OCI-LY3 (cell line): ENCODE results near the gene DCC.

ENCODE experiments used
- H2AFZ ChIP-seq: fragments of 200-600, 300-600 bp; shearing (Covaris generic); 2 replicates; pipeline ENCODE4 v1.6.0; 2014; ENCODE audit warnings: antibody characterized with exemption, low read depth, low read length
- H3K27ac ChIP-seq: fragments of 200-600, 300-600 bp; sonication (generic); 2 replicates; pipeline ENCODE4 v1.5.1; 2014; ENCODE audit warnings: mild to moderate bottlenecking, low read length, moderate library complexity, mixed read lengths
- H3K27me3 ChIP-seq: fragments of 200-600, 300-600 bp; sonication (generic); 2 replicates; pipeline ENCODE4 v1.6.1; 2014; ENCODE audit warnings: low read depth, low read length, mixed read lengths
- H3K36me3 ChIP-seq: fragments of 200-600, 300-600 bp; sonication (generic); replicated peaks from 2 replicates; pipeline ENCODE3; 2014; ENCODE audit warnings: low read depth, low read length, mixed read lengths
- H3K4me1 ChIP-seq: fragments of 300-600, 200-600 bp; sonication (generic); 2 replicates; pipeline ENCODE4 v1.6.1; 2014; ENCODE audit warnings: low read length, mixed read lengths
- H3K4me2 ChIP-seq: fragments of 200-600, 300-600 bp; sonication (generic); 2 replicates; pipeline ENCODE4 v1.6.1; 2014; ENCODE audit warnings: low read length, mixed read lengths
- H3K4me3 ChIP-seq: fragments of 300-600, 200-600 bp; sonication (generic); 2 replicates; pipeline ENCODE4 v1.5.1; 2014; ENCODE audit warnings: antibody characterized with exemption, mild to moderate bottlenecking, low read length, moderate library complexity
- H3K79me2 ChIP-seq: fragments of 300-600, 200-600 bp; shearing (Covaris generic); 2 replicates; pipeline ENCODE4 v1.6.1; 2014; ENCODE audit warnings: mild to moderate bottlenecking, low read length, mixed read lengths
- H3K9ac ChIP-seq: fragments of 300-600, 200-600 bp; shearing (Covaris generic); 2 replicates; pipeline ENCODE4 v1.6.0; 2014; ENCODE audit warnings: mild to moderate bottlenecking, low read length, moderate library complexity
- H3K9me3 ChIP-seq: fragments of 200-600, 300-600 bp; shearing (Covaris generic); 2 replicates; pipeline ENCODE4 v1.6.1; 2014; ENCODE audit warnings: low read length, mixed read lengths; ENCODE audit not compliant: insufficient read depth
- H4K20me1 ChIP-seq: fragments of 200-600, 300-600 bp; sonication (generic); 2 replicates; pipeline ENCODE4 v1.6.1; 2016; ENCODE audit warnings: low read length, mixed read lengths; ENCODE audit not compliant: insufficient read depth
- CTCF ChIP-seq: fragments of 200-600, 300-600 bp; sonication (generic); IDR thresholded peaks from 2 replicates; pipeline ENCODE4 v1.5.1; 2014; ENCODE audit warnings: antibody characterized with exemption, low read length, low read depth
- EZH2phosphoT487 ChIP-seq: fragments of 200-600 bp; shearing (Covaris generic); IDR thresholded peaks from 2 replicates; pipeline ENCODE4 v1.6.1; 2018; ENCODE audit warnings: antibody characterized with exemption, mixed run types, low read depth

Gene DCC

DNA sequence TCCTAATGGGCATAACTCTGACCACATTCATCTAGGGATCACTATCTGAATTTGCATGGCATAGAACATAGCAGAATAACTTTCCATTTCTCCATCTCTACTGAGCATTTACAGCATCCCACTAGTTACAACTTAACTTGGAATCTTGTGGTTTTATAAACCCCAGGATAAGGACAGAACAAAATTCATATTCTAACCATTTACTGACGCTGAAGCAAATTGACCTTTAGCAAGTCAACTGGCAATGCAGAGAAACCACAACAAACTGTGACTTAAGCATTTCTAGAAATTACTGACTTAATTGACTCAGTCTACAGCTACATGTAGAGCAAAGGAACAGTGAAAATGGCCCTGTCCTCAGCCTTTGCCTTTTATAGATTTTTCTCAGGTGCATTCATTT lies 61.2 kb downstream of the DCC start:
- H3K9ac ChIP-seq: no peak overlapping the region
- no peak overlapping the region for H3K4me2 ChIP-seq
- no peaks in the 10 kb centered on the region for H3K9me3 ChIP-seq
- H3K4me3 ChIP-seq: no peak overlapping the region
- TF ChIP-seq CTCF (no peak), EZH2phosphoT487 (no peak)
- no peaks in the 10 kb centered on the region for H3K27me3 ChIP-seq
- H3K27ac ChIP-seq: no peak overlapping the region
- H3K36me3 ChIP-seq: no peaks in the 10 kb centered on the region
- H3K79me2 ChIP-seq: no peaks in the 10 kb centered on the region
- H2AFZ ChIP-seq: no peak overlapping the region
- H3K4me1 ChIP-seq: peaks cover 7% of the 10 kb centered on the region
- no peaks in the 10 kb centered on the region for H4K20me1 ChIP-seq

DNA sequence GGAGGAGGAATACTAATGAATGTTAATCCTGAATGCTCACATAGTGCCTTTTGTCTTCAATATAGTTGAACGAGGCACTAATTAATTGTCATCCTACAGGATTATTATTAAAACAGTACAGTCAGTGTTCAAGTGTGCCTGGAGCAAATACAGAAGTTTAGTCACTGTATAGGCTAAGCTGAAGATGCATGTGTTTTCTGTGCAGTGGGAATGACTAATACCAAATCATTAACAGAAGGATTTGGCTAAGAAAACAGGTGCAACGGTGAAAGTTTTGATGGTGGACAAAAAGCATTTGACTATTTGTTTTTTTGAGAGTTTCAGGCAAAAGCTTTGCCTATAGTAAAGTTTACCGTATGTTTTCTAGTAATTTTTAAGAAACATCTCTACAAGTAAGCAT lies 62.8 kb downstream of the DCC start:
- Histone ChIP-seq H3K4me3 (no peak overlapping the region), H3K9me3 (no peaks in the 10 kb centered on the region), H3K4me1 (0 out of 2 replicates have a peak, but pooled peaks cover 5% of the 10 kb centered on the region), H4K20me1 (no peaks in the 10 kb centered on the region), H3K9ac (no peak overlapping the region), H3K27ac (no peak overlapping the region), H3K4me2 (no peak overlapping the region), H3K36me3 (no peaks in the 10 kb centered on the region), H3K27me3 (no peaks in the 10 kb centered on the region), H3K79me2 (no peaks in the 10 kb centered on the region), H2AFZ (no peak overlapping the region)
- TF ChIP-seq CTCF (no peak), EZH2phosphoT487 (no peak)

DNA sequence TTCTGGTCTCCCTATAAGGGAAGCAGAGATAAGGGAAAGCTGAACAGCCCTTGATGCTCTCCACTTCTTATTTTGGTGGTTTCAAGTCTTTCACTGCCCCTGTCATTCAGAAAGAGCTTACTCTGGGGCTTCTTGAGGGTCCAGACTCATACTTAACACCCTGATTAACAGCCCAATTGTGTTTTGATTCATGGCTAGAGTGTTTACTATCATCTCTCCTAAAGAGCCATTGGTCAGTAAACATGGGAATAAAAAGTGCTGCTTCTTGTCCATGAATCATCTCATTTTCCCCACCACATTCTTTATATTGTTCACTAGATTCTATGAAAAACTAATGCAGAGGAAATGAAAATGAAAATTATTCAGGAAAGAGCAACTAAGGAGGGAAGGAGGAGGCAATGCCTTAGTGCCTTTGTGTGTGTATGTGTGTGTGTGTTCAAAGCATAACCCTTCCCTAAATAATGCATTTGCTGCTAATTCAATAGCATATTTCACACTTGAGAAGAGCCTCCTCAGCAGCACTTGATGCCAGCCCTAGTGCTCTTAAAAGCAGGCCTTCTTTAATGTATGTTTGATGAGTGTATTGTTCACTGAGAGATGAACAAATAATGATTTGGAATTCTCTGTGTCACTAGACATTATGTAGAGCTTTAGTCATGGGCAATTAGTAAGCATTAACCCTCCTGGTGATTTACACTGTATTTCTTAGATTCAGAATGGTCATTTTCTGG lies 63.5 kb downstream of the DCC start:
- Histone ChIP-seq H3K9ac (no peak overlapping the region), H3K9me3 (no peaks in the 10 kb centered on the region), H4K20me1 (no peaks in the 10 kb centered on the region), H3K4me3 (no peak overlapping the region), H3K27ac (no peak overlapping the region), H2AFZ (no peak overlapping the region), H3K79me2 (no peaks in the 10 kb centered on the region), H3K36me3 (no peaks in the 10 kb centered on the region), H3K4me2 (no peak overlapping the region), H3K4me1 (0 out of 2 replicates have a peak, but pooled peaks cover 5% of the 10 kb centered on the region), H3K27me3 (no peaks in the 10 kb centered on the region)
- no peak for TF ChIP-seq EZH2phosphoT487
- TF ChIP-seq CTCF: no peak

GRCh38 chr18:52408800-52409302 lies 68.9 kb downstream of the DCC start:
- H3K36me3 ChIP-seq: no peaks in the 10 kb centered on the region
- no peak overlapping the region for H3K4me2 ChIP-seq
- H3K27me3 ChIP-seq: no peaks in the 10 kb centered on the region
- H3K9me3 ChIP-seq: no peaks in the 10 kb centered on the region
- H3K79me2 ChIP-seq: no peaks in the 10 kb centered on the region
- no peak overlapping the region for H3K4me3 ChIP-seq
- H4K20me1 ChIP-seq: no peaks in the 10 kb centered on the region
- H3K27ac ChIP-seq: no peak overlapping the region
- H2AFZ ChIP-seq: no peak overlapping the region
- H3K9ac ChIP-seq: no peak overlapping the region
- TF ChIP-seq CTCF (no peak), EZH2phosphoT487 (no peak)
- peaks cover 7% of the 10 kb centered on the region for H3K4me1 ChIP-seq
